K562 (cell line): ENCODE data around the gene MLYCD. TPM values are rescaled to one million over a fixed set of nuclear protein-coding genes. Genes with fewer than 3 reads are reported as not detected.

Experiments used
- BCOR ChIP-seq: fragments of 450-650 bp; IDR thresholded peaks from 2 replicates; pipeline ENCODE4 v1.6.1; 2016
- CCNT2 ChIP-seq: IDR thresholded peaks from 2 replicates; pipeline ENCODE4 v1.6.1; 2011; ENCODE audit warnings: borderline replicate concordance, low read depth, mild to moderate bottlenecking, moderate library complexity, mixed read lengths, low read length; ENCODE audit not compliant: insufficient read length; ENCODE audit errors: extremely low read depth
- CTCF ChIP-seq, 3 experiments: IDR thresholded peaks in 2 of 3; conservative IDR thresholded peaks in 1 of 3; 2 replicates each; pipeline ENCODE4 v1.5.1; 2011 to 2012; ENCODE audit warnings: low read length in 3 of 3, mild to moderate bottlenecking in 3 of 3, control low read depth in 2 of 3, improper control_type of control experiment in 1 of 3, inconsistent platforms in 1 of 3, low read depth in 1 of 3, mixed read lengths in 1 of 3, moderate library complexity in 1 of 3; ENCODE audit not compliant: insufficient read depth in 2 of 3
- HMGXB4 ChIP-seq: sonication (generic); formaldehyde crosslinking; IDR thresholded peaks from 2 replicates; pipeline ENCODE4 v1.8.1; 2023; ENCODE audit warnings: mild to moderate bottlenecking, missing genetic modification reagents
- MAFK ChIP-seq: IDR thresholded peaks from 2 replicates; pipeline ENCODE4 v1.6.1; 2011; ENCODE audit warnings: low read length, improper control_type of control experiment
- NCOA2 ChIP-seq, 2 experiments: fragments of 450-650 bp; IDR thresholded peaks; 2 replicates each; pipeline ENCODE4 v1.6.1; 2018; ENCODE audit warnings: mild to moderate bottlenecking in 2 of 2, moderate library complexity in 1 of 2; ENCODE audit not compliant: partially characterized antibody in 2 of 2
- NRF1 ChIP-seq, 2 experiments: fragments of 450-650 bp; IDR thresholded peaks in 1 of 2; conservative IDR thresholded peaks in 1 of 2; 2 replicates each; pipeline ENCODE4 v1.6.1; 2014; ENCODE audit warnings: mild to moderate bottlenecking in 2 of 2
- PHB2 ChIP-seq: fragments of 450-650 bp; IDR thresholded peaks from 2 replicates; pipeline ENCODE4 v1.6.1; 2017; ENCODE audit warnings: low read depth
- RBBP5 ChIP-seq: fragments of 200-600 bp; sonication (generic); IDR thresholded peaks from 2 replicates; pipeline ENCODE4 v1.6.1; 2012; ENCODE audit warnings: borderline replicate concordance, mild to moderate bottlenecking, low read length, control low read depth, inconsistent platforms; ENCODE audit not compliant: insufficient read depth, poor library complexity, severe bottlenecking
- SPI1 ChIP-seq: IDR thresholded peaks from 2 replicates; pipeline ENCODE4 v1.6.1; 2011; ENCODE audit warnings: low read depth, low read length, control low read depth, borderline replicate concordance
- TFAP4 ChIP-seq: sonication (generic); formaldehyde crosslinking; IDR thresholded peaks from 2 replicates; pipeline ENCODE4 v1.8.0; 2022; ENCODE audit warnings: missing genetic modification reagents, mild to moderate bottlenecking, moderate library complexity, borderline replicate concordance
- ZBTB17 ChIP-seq: fragments of 450-650 bp; formaldehyde crosslinking; IDR thresholded peaks from 2 replicates; pipeline ENCODE4 v1.4.0; 2020; ENCODE audit warnings: mild to moderate bottlenecking
- ZBTB2 ChIP-seq: fragments of 450-650 bp; IDR thresholded peaks from 2 replicates; pipeline ENCODE4 v1.6.1; 2016; ENCODE audit warnings: antibody characterized with exemption
- ZFPM2 ChIP-seq: fragments of 250-450 bp; sonication (Bioruptor Pico); IDR thresholded peaks from 2 replicates; pipeline ENCODE4 v1.5.1; 2022; ENCODE audit warnings: mild to moderate bottlenecking
- ZNF140 ChIP-seq: fragments of 250-450 bp; sonication (Bioruptor Pico); IDR thresholded peaks from 2 replicates; pipeline ENCODE4 v1.8.0; 2021; ENCODE audit warnings: moderate library complexity, mild to moderate bottlenecking, inconsistent platforms
- ZNF695 ChIP-seq: fragments of 450-650 bp; formaldehyde crosslinking; IDR thresholded peaks from 2 replicates; pipeline ENCODE4 v1.4.0; 2020; ENCODE audit warnings: mild to moderate bottlenecking, moderate library complexity
- ZNF79 ChIP-seq: fragments of 250-450 bp; sonication (Bioruptor Pico); IDR thresholded peaks from 2 replicates; pipeline ENCODE4 v1.4.0; 2020; ENCODE audit warnings: low read depth, mild to moderate bottlenecking, moderate library complexity
- polyA plus RNA-seq, 8 experiments: library from polyadenylated mRNA; depleted of rRNA in 4 of 8; stranded (reverse) in 5 of 8; unstranded in 3 of 8; fragments of >200 nt; fragmentation: Nextera tagmentation in 2 of 8; fragmentation: Illumina TruSeq in 1 of 8; extraction: Ambion mirVana in 2 of 8; extraction: Trizol in 1 of 8; gene quantifications; 2 replicates each; pipeline versions ENCODE4 v1.2.1 to v1.2.3, GENCODE V29; 2011 to 2014; ENCODE audit warnings: inconsistent platforms in 1 of 8, missing spikeins in 1 of 8
- total RNA-seq, 7 experiments: library from RNA; depleted of rRNA in 6 of 7; stranded (reverse); fragments of >200 nt in 6 of 7; fragmentation: Illumina TruSeq in 2 of 7; extraction: Trizol in 2 of 7; gene quantifications; 2 replicates each; pipeline versions ENCODE4 v1.2.1 to v1.2.3, GENCODE V29; 2011 to 2021; ENCODE audit warnings: low replicate concordance in 1 of 7

Gene MLYCD
- total and polyA plus RNA-seq, 9 of the 15 experiments (the other 6 are each of a cell fraction or from before 2014, with no cell fraction given), result 0.15 to 2.0 (median 1.0) TPM

GRCh38 chr16:83935005-83935857, 36.3 kb downstream of the MLYCD start (continued):
- no peak for TF ChIP-seq CCNT2
- 0 out of 4 replicates have a peak, but pooled peaks of 1 of the 2 experiments have one; percentile 14 for TF ChIP-seq NRF1 (conservative IDR thresholded peaks at IDR 0.05 in 1 of 2, IDR thresholded peaks at IDR 0.05 in 1 of 2)
- TF ChIP-seq TFAP4 (CRISPR knock-in tag), result peak; percentile 10; the same call in 1 of the 2 replicates
- TF ChIP-seq PHB2, result no peak
- TF ChIP-seq SPI1, result 0 out of 2 replicates have a peak, but pooled peaks have one; percentile 20
- peak; percentile 94 for TF ChIP-seq ZNF79 (CRISPR knock-in tag)
- no peak for TF ChIP-seq ZNF695 (CRISPR knock-in tag)
- TF ChIP-seq RBBP5, result no peak
- TF ChIP-seq ZFPM2 (CRISPR knock-in tag), result no peak
- no peak for TF ChIP-seq MAFK
- TF ChIP-seq ZNF140, result no peak
- TF ChIP-seq ZBTB17 (CRISPR knock-in tag), result no peak
- peak; percentile 37; the same call in 1 of the 2 replicates for TF ChIP-seq BCOR
- TF ChIP-seq ZBTB2, result no peak
- no peak for TF ChIP-seq HMGXB4 (CRISPR knock-in tag)
- TF ChIP-seq CTCF (IDR thresholded peaks at IDR 0.05 in 2 of 3, conservative IDR thresholded peaks at IDR 0.05 in 1 of 3; ENCODE audit: insufficient read depth in 2 of 3, low read depth in 1 of 3, low read length in 3 of 3), result 0 out of 6 replicates have a peak, but pooled peaks of 1 of the 3 experiments have one; percentile 27
- TF ChIP-seq NCOA2 (IDR thresholded peaks at IDR 0.05; ENCODE audit: partially characterized antibody in 2 of 2), result no peak
